Cardiac muscle cell (in vitro differentiated cells and primary cell): Measurements from ENCODE around the gene OPA1. TPM values are rescaled to one million over a fixed set of nuclear protein-coding genes. Genes with fewer than 3 reads are reported as not detected.

Experiments used
- DNase-seq, 2 donors: peaks; one replicate each; pipeline versions ENCODE4 v3.0.0 to v3.0.0-alpha.2; 2010 to 2017; ENCODE audit warnings: low read depth in 1 of 2, low spot score in 1 of 2
- H3K27ac ChIP-seq: fragments of 200-600 bp; sonication (generic); 2 replicates; pipeline ENCODE4 v1.5.1; 2016
- H3K27me3 ChIP-seq: fragments of 200-600 bp; sonication (generic); 2 replicates; pipeline ENCODE4 v1.6.0; 2016; ENCODE audit warnings: control low read depth
- H3K36me3 ChIP-seq: fragments of 200-600 bp; sonication (generic); 2 replicates; pipeline ENCODE4 v1.5.1; 2016; ENCODE audit warnings: control low read depth
- H3K4me1 ChIP-seq: fragments of 200-600 bp; sonication (generic); 2 replicates; pipeline ENCODE4 v1.8.1; 2017; ENCODE audit warnings: low read depth, mild to moderate bottlenecking, mixed run types
- H3K4me3 ChIP-seq: fragments of 200-600 bp; sonication (generic); 2 replicates; pipeline ENCODE4 v1.5.1; 2016; ENCODE audit warnings: mild to moderate bottlenecking
- H3K9me3 ChIP-seq: fragments of 200-600 bp; sonication (generic); 2 replicates; pipeline ENCODE4 v1.5.1; 2017; ENCODE audit warnings: low read depth, mild to moderate bottlenecking, control low read depth
- polyA plus RNA-seq: library from polyadenylated mRNA; unstranded; fragments of >200 nt; fragmentation: Nextera tagmentation; extraction: Ambion mirVana; gene quantifications from 2 replicates; pipeline ENCODE4 v1.2.1, GENCODE V29; 2016
- total RNA-seq: library from RNA; depleted of rRNA; stranded (reverse); fragments of >200 nt; gene quantifications from 2 replicates; pipeline ENCODE4 v1.2.3, GENCODE V29; 2016
- TF ChIP-seq, protein P1 (sequence below): IDR thresholded peaks from 2 replicates; pipeline ENCODE4 v1.5.1; 2012; ENCODE audit warnings: low read depth, mild to moderate bottlenecking, low read length

The OPA1 gene
- total and polyA plus RNA-seq, 2 experiments from 2014 or later = 26.6 to 54.4 TPM

GRCh38 chr3:193640165-193640715, 47.2 kb downstream of the OPA1 start:
- TF ChIP-seq, protein P1, sequence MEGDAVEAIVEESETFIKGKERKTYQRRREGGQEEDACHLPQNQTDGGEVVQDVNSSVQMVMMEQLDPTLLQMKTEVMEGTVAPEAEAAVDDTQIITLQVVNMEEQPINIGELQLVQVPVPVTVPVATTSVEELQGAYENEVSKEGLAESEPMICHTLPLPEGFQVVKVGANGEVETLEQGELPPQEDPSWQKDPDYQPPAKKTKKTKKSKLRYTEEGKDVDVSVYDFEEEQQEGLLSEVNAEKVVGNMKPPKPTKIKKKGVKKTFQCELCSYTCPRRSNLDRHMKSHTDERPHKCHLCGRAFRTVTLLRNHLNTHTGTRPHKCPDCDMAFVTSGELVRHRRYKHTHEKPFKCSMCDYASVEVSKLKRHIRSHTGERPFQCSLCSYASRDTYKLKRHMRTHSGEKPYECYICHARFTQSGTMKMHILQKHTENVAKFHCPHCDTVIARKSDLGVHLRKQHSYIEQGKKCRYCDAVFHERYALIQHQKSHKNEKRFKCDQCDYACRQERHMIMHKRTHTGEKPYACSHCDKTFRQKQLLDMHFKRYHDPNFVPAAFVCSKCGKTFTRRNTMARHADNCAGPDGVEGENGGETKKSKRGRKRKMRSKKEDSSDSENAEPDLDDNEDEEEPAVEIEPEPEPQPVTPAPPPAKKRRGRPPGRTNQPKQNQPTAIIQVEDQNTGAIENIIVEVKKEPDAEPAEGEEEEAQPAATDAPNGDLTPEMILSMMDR = no peak
- H3K27ac ChIP-seq = no peak overlapping the region
- no peaks in the 10 kb centered on the region for H3K9me3 ChIP-seq
- H3K36me3 ChIP-seq = peaks cover 22% of the 10 kb centered on the region
- no peaks in the 10 kb centered on the region for H3K27me3 ChIP-seq
- no peak for DNase-seq
- no peak overlapping the region for H3K4me3 ChIP-seq
- H3K4me1 ChIP-seq = no peaks in the 10 kb centered on the region

- no peak for DNase-seq
- H3K4me3 ChIP-seq = no peak overlapping the region
- H3K36me3 ChIP-seq = peaks cover 24% of the 10 kb centered on the region
Observed at GRCh38 chr3:193640728-193641439, 47.9 kb downstream of the OPA1 start.

DNA sequence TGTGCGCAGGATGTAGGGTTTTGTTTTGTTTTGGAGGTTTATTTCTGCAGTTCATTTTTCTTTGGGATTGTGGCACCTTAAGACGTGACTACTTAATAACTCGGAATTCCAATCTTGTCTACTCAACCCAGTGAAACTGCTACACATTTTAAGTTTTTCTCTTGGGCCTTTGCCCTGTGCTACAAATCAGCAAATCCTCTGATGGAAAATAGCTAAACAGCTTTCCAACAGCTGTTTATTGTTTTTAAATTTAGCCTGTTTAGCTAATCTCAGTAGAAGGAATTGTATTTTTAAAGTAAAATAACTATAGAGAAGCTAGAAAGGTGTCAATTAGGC, 48.4 kb downstream of the OPA1 start:
- Histone ChIP-seq H3K4me1 (no peaks in the 10 kb centered on the region), H3K4me3 (no peak overlapping the region), H3K27ac (no peak overlapping the region), H3K9me3 (no peaks in the 10 kb centered on the region), H3K27me3 (no peaks in the 10 kb centered on the region), H3K36me3 (peaks cover 28% of the 10 kb centered on the region)
- TF ChIP-seq, protein P1 = no peak
- DNase-seq = no peak

More at GRCh38 chr3:193640728-193641439, 47.9 kb downstream of the OPA1 start:
- TF ChIP-seq, protein P1 = no peak
- Histone ChIP-seq H3K4me1 (no peaks in the 10 kb centered on the region), H3K27me3 (no peaks in the 10 kb centered on the region), H3K9me3 (no peaks in the 10 kb centered on the region), H3K27ac (no peak overlapping the region)

- no peak overlapping the region for H3K4me3 ChIP-seq
- no peaks in the 10 kb centered on the region for H3K9me3 ChIP-seq
- no peaks in the 10 kb centered on the region for H3K27me3 ChIP-seq
- no peaks in the 10 kb centered on the region for H3K4me1 ChIP-seq
- H3K27ac ChIP-seq = no peak overlapping the region
- peaks cover 44% of the 10 kb centered on the region for H3K36me3 ChIP-seq
- TF ChIP-seq, protein P1 = no peak
- DNase-seq = peak in 1 of 2 donors; percentile 5
Observed at GRCh38 chr3:193645806-193646205, 52.8 kb downstream of the OPA1 start.

DNA sequence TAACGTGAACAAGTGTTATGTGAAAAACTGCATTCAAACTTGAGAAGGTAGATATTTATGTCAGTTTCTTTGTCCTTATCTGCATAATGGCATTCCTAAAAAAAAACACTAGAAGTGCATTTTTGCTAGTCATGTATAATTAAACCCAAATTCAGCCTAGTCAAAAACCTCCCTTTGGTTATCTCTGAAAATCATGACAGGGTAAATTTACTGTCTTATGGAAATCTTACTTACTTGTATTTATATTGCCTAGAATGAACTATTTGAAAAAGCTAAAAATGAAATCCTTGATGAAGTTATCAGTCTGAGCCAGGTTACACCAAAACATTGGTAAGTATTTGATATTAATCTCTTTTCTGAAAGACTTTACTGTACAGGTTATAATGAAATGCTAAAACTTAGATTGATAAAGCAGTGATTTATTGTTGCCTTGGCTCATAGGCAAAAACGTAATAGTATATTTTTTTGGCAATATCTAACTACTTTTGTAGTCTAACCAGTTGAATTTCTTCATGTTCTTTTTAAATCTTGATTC, 55.6 kb downstream of the OPA1 start:
- no peak overlapping the region for H3K27ac ChIP-seq
- peaks cover 11% of the 10 kb centered on the region for H3K4me1 ChIP-seq
- H3K4me3 ChIP-seq = no peak overlapping the region
- no peaks in the 10 kb centered on the region for H3K27me3 ChIP-seq
- TF ChIP-seq, protein P1 = no peak
- peaks cover 36% of the 10 kb centered on the region for H3K36me3 ChIP-seq
- DNase-seq = no peak
- H3K9me3 ChIP-seq = no peaks in the 10 kb centered on the region
